Dendritic cell treated with granulocyte-macrophage colony-stimulating factor and Interleukin-4, amounts not matched to agents 40 ng/mL and 50 ng/mL, for 4 days (primary cell): ENCODE measurements around the gene RAPGEF1.

Source experiments
- H3K27ac Mint-ChIP-seq: one replicate; pipeline ENCODE4 v1.8.0; 2022; ENCODE audit warnings: mild to moderate bottlenecking, mixed read lengths
- H3K27me3 Mint-ChIP-seq: one replicate; pipeline ENCODE4 v1.8.0; 2022; ENCODE audit warnings: mild to moderate bottlenecking, mixed read lengths
- H3K36me3 Mint-ChIP-seq: one replicate; pipeline ENCODE4 v1.8.0; 2022; ENCODE audit warnings: low read depth, mixed read lengths
- H3K4me1 Mint-ChIP-seq: one replicate; pipeline ENCODE4 v1.8.0; 2022; ENCODE audit warnings: low read depth, mixed read lengths
- H3K4me3 Mint-ChIP-seq: one replicate; pipeline ENCODE4 v1.8.0; 2022; ENCODE audit warnings: mild to moderate bottlenecking, moderate library complexity, mixed read lengths
- H3K9me3 Mint-ChIP-seq: one replicate; pipeline ENCODE4 v1.8.0; 2022; ENCODE audit warnings: mixed read lengths
- intact Hi-C: fragments of 100-400 bp; cut with micrococcal nuclease; formaldehyde crosslinking; loops from one replicate; pipeline ENCODE4 v1.15.0; 2022

Gene RAPGEF1

GRCh38 chr9:131743501-131743900 lies 3.6 kb upstream of the RAPGEF1 start:
- Mint-ChIP-seq H3K4me1 (peaks cover 46% of the 10 kb centered on the region), H3K4me3 (no peak overlapping the region), H3K36me3 (peaks cover 10% of the 10 kb centered on the region), H3K9me3 (no peaks in the 10 kb centered on the region), H3K27me3 (no peaks in the 10 kb centered on the region), H3K27ac (peak overlapping the region; percentile 81)
- intact Hi-C loops = no loop called here

GRCh38 chr9:131743096-131743495 lies 3.2 kb upstream of the RAPGEF1 start:
- intact Hi-C loops = no loop called here
- Mint-ChIP-seq H3K27me3 (no peaks in the 10 kb centered on the region), H3K9me3 (no peaks in the 10 kb centered on the region), H3K27ac (peak overlapping the region; percentile 81), H3K4me3 (no peak overlapping the region), H3K36me3 (peaks cover 14% of the 10 kb centered on the region), H3K4me1 (peaks cover 46% of the 10 kb centered on the region)

GRCh38 chr9:131740898-131741297 lies 1.0 kb upstream of the RAPGEF1 start:
- intact Hi-C loops = loop anchor here (2.0 kb wide), 1 partner anchor 150 kb away; no protein-coding TSS in a partner anchor
- no peaks in the 10 kb centered on the region for H3K9me3 Mint-ChIP-seq
- peaks cover 56% of the 10 kb centered on the region for H3K4me1 Mint-ChIP-seq
- H3K4me3 Mint-ChIP-seq = peak overlapping the region; percentile 44
- peaks cover 31% of the 10 kb centered on the region for H3K36me3 Mint-ChIP-seq
- H3K27ac Mint-ChIP-seq = peak overlapping the region; percentile 76
- no peaks in the 10 kb centered on the region for H3K27me3 Mint-ChIP-seq

- no peaks in the 10 kb centered on the region for H3K27me3 Mint-ChIP-seq
- H3K9me3 Mint-ChIP-seq = no peaks in the 10 kb centered on the region
- peak overlapping the region; percentile 93 for H3K4me3 Mint-ChIP-seq
- peak overlapping the region; percentile 87 for H3K27ac Mint-ChIP-seq
- H3K4me1 Mint-ChIP-seq = peaks cover 58% of the 10 kb centered on the region
- peaks cover 45% of the 10 kb centered on the region for H3K36me3 Mint-ChIP-seq
- intact Hi-C loops = loop anchor here (5.0 to 10.0 kb wide), 2 partner anchors 42 to 65 kb away; no protein-coding TSS in a partner anchor
Measured at GRCh38 chr9:131739133-131739958, 530 bp downstream of the RAPGEF1 start.

GRCh38 chr9:131738293-131739132 lies 1.4 kb downstream of the RAPGEF1 start:
- Mint-ChIP-seq H3K27me3 (no peaks in the 10 kb centered on the region), H3K9me3 (no peaks in the 10 kb centered on the region), H3K27ac (peak overlapping the region; percentile 87), H3K36me3 (peaks cover 54% of the 10 kb centered on the region), H3K4me1 (peaks cover 58% of the 10 kb centered on the region), H3K4me3 (peak overlapping the region; percentile 93)
- intact Hi-C loops = loop anchor here (5.0 to 10.0 kb wide), 2 partner anchors 41 to 64 kb away; no protein-coding TSS in a partner anchor

GRCh38 chr9:131737426-131737825 lies 2.5 kb downstream of the RAPGEF1 start:
- H3K27ac Mint-ChIP-seq = peak overlapping the region; percentile 87
- H3K4me3 Mint-ChIP-seq = peak overlapping the region; percentile 81
- intact Hi-C loops = loop anchor here (5.0 to 10.0 kb wide), 2 partner anchors 40 to 63 kb away; no protein-coding TSS in a partner anchor
- peaks cover 56% of the 10 kb centered on the region for H3K36me3 Mint-ChIP-seq
- peaks cover 61% of the 10 kb centered on the region for H3K4me1 Mint-ChIP-seq
- no peaks in the 10 kb centered on the region for H3K27me3 Mint-ChIP-seq
- no peaks in the 10 kb centered on the region for H3K9me3 Mint-ChIP-seq

- Mint-ChIP-seq H3K27me3 (no peaks in the 10 kb centered on the region), H3K4me1 (peaks cover 71% of the 10 kb centered on the region), H3K36me3 (peaks cover 65% of the 10 kb centered on the region), H3K4me3 (peak overlapping the region; percentile 81), H3K9me3 (no peaks in the 10 kb centered on the region), H3K27ac (peak overlapping the region; percentile 87)
- intact Hi-C loops = loop anchor here (5.0 to 10.0 kb wide), 2 partner anchors 39 to 62 kb away; no protein-coding TSS in a partner anchor
Measured at GRCh38 chr9:131736431-131736830, 3.4 kb downstream of the RAPGEF1 start.

GRCh38 chr9:131735238-131736128 lies 4.4 kb downstream of the RAPGEF1 start:
- Mint-ChIP-seq H3K36me3 (peaks cover 70% of the 10 kb centered on the region), H3K27ac (peak overlapping the region; percentile 87), H3K4me3 (peak overlapping the region; percentile 81)

GRCh38 chr9:131734781-131735180 lies 5.1 kb downstream of the RAPGEF1 start:
- Mint-ChIP-seq H3K9me3 (no peaks in the 10 kb centered on the region), H3K27me3 (no peaks in the 10 kb centered on the region), H3K36me3 (peaks cover 77% of the 10 kb centered on the region), H3K4me1 (peaks cover 75% of the 10 kb centered on the region), H3K4me3 (peak overlapping the region; percentile 81), H3K27ac (peak overlapping the region; percentile 87)
- intact Hi-C loops = loop anchor here (5.0 to 10.0 kb wide), 2 partner anchors 37 to 60 kb away; no protein-coding TSS in a partner anchor

More at GRCh38 chr9:131735238-131736128, 4.4 kb downstream of the RAPGEF1 start:
- Mint-ChIP-seq H3K9me3 (no peaks in the 10 kb centered on the region), H3K4me1 (peaks cover 73% of the 10 kb centered on the region), H3K27me3 (no peaks in the 10 kb centered on the region)
- intact Hi-C loops = loop anchor here (5.0 to 10.0 kb wide), 2 partner anchors 38 to 61 kb away; no protein-coding TSS in a partner anchor

- H3K27me3 Mint-ChIP-seq = no peaks in the 10 kb centered on the region
- peak overlapping the region; percentile 81 for H3K4me3 Mint-ChIP-seq
- peak overlapping the region; percentile 87 for H3K27ac Mint-ChIP-seq
- H3K36me3 Mint-ChIP-seq = peaks cover 80% of the 10 kb centered on the region
- peaks cover 79% of the 10 kb centered on the region for H3K4me1 Mint-ChIP-seq
- intact Hi-C loops = loop anchor here (10.0 kb wide), 1 partner anchor 59 kb away; no protein-coding TSS in a partner anchor
- H3K9me3 Mint-ChIP-seq = no peaks in the 10 kb centered on the region
Measured at GRCh38 chr9:131734165-131734610, 5.7 kb downstream of the RAPGEF1 start.

- Mint-ChIP-seq H3K4me1 (peaks cover 85% of the 10 kb centered on the region), H3K27me3 (no peaks in the 10 kb centered on the region), H3K36me3 (peaks cover 74% of the 10 kb centered on the region), H3K4me3 (peak overlapping the region; percentile 81), H3K9me3 (no peaks in the 10 kb centered on the region), H3K27ac (peak overlapping the region; percentile 87)
- intact Hi-C loops = loop anchor here (10.0 kb wide), 1 partner anchor 59 kb away; no protein-coding TSS in a partner anchor
Measured at GRCh38 chr9:131733541-131734061, 6.3 kb downstream of the RAPGEF1 start.

GRCh38 chr9:131732636-131733289 lies 7.1 kb downstream of the RAPGEF1 start:
- intact Hi-C loops = loop anchor here (10.0 kb wide), 1 partner anchor 58 kb away; no protein-coding TSS in a partner anchor
- Mint-ChIP-seq H3K4me1 (peaks cover 89% of the 10 kb centered on the region), H3K4me3 (peak overlapping the region; percentile 81), H3K27ac (peak overlapping the region; percentile 87), H3K36me3 (peaks cover 69% of the 10 kb centered on the region), H3K27me3 (no peaks in the 10 kb centered on the region), H3K9me3 (no peaks in the 10 kb centered on the region)
